GM10266 (cell line): ENCODE measurements around the gene JAG2.

Experiments
- DNase-seq: peaks from one replicate; pipeline ENCODE4 v3.0.0; 2012; ENCODE audit errors: extremely low spot score
- TF ChIP-seq, protein P1 (sequence below): IDR thresholded peaks from 2 replicates; pipeline ENCODE4 v1.5.1; 2012; ENCODE audit warnings: mild to moderate bottlenecking, low read depth; ENCODE audit not compliant: control insufficient read depth, insufficient read depth; ENCODE audit errors: missing control alignments

JAG2 gene

GRCh38 chr14:105182296-105183020 lies 13.9 kb upstream of the JAG2 start:
- TF ChIP-seq, protein P1, sequence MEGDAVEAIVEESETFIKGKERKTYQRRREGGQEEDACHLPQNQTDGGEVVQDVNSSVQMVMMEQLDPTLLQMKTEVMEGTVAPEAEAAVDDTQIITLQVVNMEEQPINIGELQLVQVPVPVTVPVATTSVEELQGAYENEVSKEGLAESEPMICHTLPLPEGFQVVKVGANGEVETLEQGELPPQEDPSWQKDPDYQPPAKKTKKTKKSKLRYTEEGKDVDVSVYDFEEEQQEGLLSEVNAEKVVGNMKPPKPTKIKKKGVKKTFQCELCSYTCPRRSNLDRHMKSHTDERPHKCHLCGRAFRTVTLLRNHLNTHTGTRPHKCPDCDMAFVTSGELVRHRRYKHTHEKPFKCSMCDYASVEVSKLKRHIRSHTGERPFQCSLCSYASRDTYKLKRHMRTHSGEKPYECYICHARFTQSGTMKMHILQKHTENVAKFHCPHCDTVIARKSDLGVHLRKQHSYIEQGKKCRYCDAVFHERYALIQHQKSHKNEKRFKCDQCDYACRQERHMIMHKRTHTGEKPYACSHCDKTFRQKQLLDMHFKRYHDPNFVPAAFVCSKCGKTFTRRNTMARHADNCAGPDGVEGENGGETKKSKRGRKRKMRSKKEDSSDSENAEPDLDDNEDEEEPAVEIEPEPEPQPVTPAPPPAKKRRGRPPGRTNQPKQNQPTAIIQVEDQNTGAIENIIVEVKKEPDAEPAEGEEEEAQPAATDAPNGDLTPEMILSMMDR: no peak
- DNase-seq: no peak

DNA sequence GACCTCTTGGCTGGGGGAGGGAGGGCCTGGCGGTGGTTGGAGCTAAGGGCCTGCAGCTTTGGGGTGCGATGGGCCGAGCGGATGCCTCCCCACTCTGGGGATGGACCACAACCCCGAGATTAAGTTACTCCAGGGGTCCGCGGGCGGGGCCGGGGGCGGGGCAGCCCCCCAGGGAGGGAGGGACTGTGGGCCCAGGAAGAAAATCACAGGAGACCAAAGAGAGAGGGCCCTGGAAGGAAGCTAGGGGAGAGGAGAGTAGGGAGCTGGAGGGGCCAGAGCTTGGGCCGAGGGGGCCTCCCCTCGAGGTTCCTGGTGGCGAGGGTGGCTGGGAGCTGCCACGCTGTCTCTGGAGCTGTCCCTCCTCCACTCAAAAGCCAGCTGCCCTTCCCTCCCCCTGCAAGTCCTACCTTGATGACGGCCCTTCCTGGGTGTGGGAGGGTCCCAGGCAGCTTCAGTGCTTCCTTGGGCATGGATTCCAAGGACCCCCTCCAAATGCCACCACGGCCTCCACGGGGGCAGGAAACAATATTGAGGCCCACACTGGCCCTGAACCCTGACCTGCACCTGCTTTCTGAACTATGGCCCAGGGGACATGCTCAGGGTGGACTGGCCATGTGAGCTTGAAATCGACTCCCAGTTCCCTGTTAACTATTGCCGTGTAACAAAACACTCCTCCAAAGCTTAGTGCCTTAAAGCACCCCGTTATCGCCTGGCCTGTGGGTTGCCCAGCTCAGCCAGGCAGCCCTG lies 13.1 kb upstream of the JAG2 start:
- TF ChIP-seq, protein P1: no peak

DNA sequence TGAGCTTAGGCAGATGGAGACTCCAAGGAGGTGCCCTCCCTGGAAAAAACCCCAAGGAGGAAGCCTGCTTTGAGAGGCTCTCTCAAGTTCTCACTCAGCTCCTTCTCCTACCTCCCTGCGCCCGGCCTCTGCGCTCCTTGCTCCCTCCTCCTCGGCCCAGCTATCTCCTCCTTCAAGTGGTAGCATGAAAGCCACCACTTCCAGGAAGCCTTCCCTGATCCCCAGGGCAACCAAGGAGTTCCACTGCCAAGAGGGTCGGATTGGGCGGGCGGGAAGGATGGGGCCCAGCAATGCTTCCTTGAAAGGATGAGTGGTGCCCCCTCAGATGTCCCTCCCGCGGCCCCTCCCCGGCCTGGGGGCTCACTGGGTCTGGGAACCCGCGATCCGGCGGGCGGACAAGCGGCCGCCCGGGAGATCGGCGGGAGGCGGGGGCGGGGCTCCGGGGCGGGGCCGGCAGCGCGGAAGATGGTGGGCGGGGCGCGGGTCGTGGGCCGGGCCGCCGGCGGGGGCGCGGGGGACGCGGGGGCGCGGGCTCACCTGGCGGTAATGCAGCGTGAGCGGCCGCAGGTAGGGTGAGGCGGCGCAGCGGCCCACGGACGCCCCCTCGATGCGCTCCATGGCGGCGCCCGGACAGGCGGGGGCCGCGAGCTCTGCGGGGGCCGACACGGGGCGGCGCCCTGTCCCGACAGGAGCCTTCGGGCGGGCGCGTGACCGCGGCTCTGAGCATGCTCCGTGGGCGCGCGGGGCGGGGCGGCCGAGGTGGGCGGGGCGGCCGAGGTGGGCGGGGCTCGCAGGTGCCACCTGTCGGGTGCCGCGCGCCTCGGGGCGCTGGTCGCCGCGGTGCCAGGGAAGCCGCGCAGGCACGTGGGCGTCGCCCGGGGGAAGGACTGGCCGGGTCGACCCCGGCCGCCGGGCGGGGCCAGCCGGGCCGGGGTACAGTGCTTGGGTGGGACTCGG lies 12.3 kb upstream of the JAG2 start, which contains the start of gene NUDT14:
Gene NUDT14 (minus strand): TSS at position 721 of the 957 bp plus-strand sequence. CDS start 103 bp downstream, at position 618.
- DNase-seq: peak; percentile 97
- TF ChIP-seq, protein P1: no peak

More for the DNA sequence above, 13.1 kb upstream of the JAG2 start:
- DNase-seq: no peak

GRCh38 chr14:105179191-105179590 lies 10.6 kb upstream of the JAG2 start:
- DNase-seq: no peak
- TF ChIP-seq, protein P1: no peak

GRCh38 chr14:105178868-105179140 lies 10.2 kb upstream of the JAG2 start:
- TF ChIP-seq, protein P1: no peak
- no peak for DNase-seq

DNA sequence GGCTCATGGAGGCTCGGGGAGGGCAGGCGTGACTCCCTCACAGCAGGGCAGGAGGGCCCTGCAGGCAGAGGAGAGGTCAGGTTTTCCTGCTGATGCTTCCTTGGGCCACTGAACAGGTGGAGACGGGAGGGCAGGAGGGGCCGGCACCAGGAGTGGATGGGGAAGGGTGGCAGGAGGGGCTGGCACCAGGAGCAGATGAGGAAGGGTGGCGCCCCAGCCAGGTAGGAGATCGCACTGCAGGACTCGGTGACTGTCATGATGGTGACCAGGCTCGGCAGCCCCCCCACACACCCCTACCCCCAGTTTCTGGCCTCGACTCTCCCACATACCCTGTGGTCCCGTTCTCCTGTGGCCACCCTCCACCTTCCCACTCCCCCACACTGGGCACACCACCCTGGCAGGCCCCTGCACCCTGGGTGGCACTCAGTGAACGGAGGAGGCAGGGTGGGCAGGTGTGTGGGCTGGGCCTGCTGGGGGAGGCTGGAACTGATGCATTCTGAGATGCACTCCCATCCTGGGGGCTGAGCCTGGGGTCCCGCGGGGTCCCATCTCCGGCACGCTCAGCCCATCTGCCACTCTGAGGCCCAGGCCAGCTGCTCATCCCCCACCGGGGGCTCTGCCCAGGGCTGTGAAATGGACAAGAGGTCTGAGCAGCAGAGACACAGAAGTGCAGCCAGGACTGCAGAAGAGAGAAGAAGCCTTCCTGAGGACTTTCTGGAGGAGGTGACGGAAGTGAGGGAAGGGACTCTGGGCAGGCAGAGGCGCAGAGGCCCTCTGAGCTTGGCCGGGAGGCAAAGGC lies 9.7 kb upstream of the JAG2 start:
- no peak for DNase-seq
- TF ChIP-seq, protein P1: no peak
